ENCODE measurements around the gene RILP.

RILP gene

DNA sequence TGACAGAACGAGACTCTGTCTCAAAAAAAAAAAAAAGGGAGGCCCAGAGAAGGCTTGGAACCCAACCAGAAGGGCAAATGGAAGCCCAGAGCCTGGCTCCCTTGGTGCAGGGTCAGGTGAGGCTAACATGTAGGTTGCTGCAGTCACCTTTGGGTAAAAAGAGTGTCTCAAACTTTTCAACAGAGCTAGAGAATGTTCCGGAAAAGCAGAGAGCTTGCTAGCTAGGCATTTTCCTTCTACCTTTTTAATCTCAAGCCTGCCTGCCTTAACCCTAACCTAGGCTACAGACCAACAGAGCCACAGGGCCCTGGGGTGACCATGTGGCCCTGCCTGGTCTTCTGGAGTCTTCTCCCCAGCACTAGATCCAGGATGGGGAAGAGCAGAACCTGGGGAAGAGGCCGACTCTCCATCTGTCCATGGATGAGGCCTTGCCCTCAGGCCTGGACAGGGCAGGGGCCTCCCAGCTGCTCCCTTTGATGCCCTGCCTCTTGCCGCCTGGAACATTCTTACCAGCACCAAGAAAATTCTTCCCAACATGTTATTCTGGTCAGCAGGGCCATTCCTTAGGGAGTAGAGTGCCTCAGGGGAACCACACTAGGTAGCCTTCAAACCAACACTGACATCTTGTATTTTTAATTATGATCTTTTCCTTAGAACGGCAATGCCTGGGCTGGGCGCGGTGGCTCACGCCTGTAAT lies 51.1 kb downstream of the RILP start:
- no peak for DNase-seq

DNA sequence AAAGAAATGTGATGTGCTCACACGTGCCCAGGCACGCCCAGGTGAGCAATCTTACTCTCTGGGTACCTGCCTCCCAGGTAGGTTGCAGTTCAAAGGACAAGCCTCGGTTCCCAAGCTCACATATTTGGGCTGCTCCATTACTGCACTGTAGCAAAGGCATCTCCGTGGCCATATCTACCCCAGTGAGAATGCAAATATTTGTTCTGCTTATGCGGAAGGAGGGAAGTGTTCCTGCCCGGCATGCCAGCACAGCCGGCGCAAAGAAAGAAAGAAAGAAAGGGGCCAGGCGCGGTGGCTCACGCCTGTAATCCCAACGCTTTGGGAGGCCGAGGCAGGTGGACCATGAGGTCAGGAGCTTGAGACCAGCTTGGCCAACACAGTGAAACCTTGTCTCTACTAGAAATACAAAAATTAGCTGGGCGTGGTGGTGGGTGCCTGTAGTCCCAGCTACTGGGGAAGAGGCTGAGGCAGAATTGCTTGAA lies 51.8 kb downstream of the RILP start:
- DNase-seq = no peak
